ES-I3 (cell line): ENCODE data around the gene C13orf46.

Experiments
- H3K36me3 ChIP-seq: 2 replicates; pipeline ENCODE4 v1.6.1; 2013; ENCODE audit warnings: mild to moderate bottlenecking, low read length, control low read depth, moderate library complexity; ENCODE audit not compliant: insufficient read depth
- H3K4me1 ChIP-seq: 2 replicates; pipeline ENCODE4 v1.6.1; 2013; ENCODE audit warnings: mild to moderate bottlenecking, control low read depth, low read length; ENCODE audit not compliant: insufficient read depth
- H3K9ac ChIP-seq: 2 replicates; pipeline ENCODE4 v1.6.1; 2013; ENCODE audit warnings: low read depth, mild to moderate bottlenecking, low read length, moderate library complexity
- H3K9me3 ChIP-seq: 2 replicates; pipeline ENCODE4 v1.6.1; 2013; ENCODE audit warnings: mild to moderate bottlenecking, low read length, moderate library complexity; ENCODE audit not compliant: control insufficient read depth, insufficient read depth

C13orf46 gene

GRCh38 chr13:113952151-113952982, 21.5 kb downstream of the C13orf46 start:
- no peaks in the 10 kb centered on the region for H3K36me3 ChIP-seq

GRCh38 chr13:113951246-113951999, 22.5 kb downstream of the C13orf46 start:
- Histone ChIP-seq H3K36me3 (no peaks in the 10 kb centered on the region), H3K9me3 (no peaks in the 10 kb centered on the region), H3K4me1 (no peaks in the 10 kb centered on the region), H3K9ac (no peak overlapping the region)

More at GRCh38 chr13:113952151-113952982, 21.5 kb downstream of the C13orf46 start:
- Histone ChIP-seq H3K9me3 (no peaks in the 10 kb centered on the region), H3K4me1 (no peaks in the 10 kb centered on the region), H3K9ac (no peak overlapping the region)

GRCh38 chr13:113950451-113951245, 23.2 kb downstream of the C13orf46 start:
- Histone ChIP-seq H3K36me3 (no peaks in the 10 kb centered on the region), H3K4me1 (no peaks in the 10 kb centered on the region), H3K9me3 (no peaks in the 10 kb centered on the region), H3K9ac (no peak overlapping the region)

GRCh38 chr13:113949546-113949945, 24.3 kb downstream of the C13orf46 start:
- no peak overlapping the region for H3K9ac ChIP-seq
- no peaks in the 10 kb centered on the region for H3K4me1 ChIP-seq
- no peaks in the 10 kb centered on the region for H3K9me3 ChIP-seq
- no peaks in the 10 kb centered on the region for H3K36me3 ChIP-seq

GRCh38 chr13:113948034-113948742, 25.7 kb downstream of the C13orf46 start:
- Histone ChIP-seq H3K9ac (no peak overlapping the region), H3K36me3 (no peaks in the 10 kb centered on the region), H3K9me3 (no peaks in the 10 kb centered on the region), H3K4me1 (no peaks in the 10 kb centered on the region)

GRCh38 chr13:113947311-113948033, 26.4 kb downstream of the C13orf46 start:
- Histone ChIP-seq H3K36me3 (no peaks in the 10 kb centered on the region), H3K9me3 (no peaks in the 10 kb centered on the region), H3K9ac (no peak overlapping the region), H3K4me1 (no peaks in the 10 kb centered on the region)

- Histone ChIP-seq H3K9me3 (no peaks in the 10 kb centered on the region), H3K36me3 (no peaks in the 10 kb centered on the region), H3K4me1 (no peaks in the 10 kb centered on the region), H3K9ac (no peak overlapping the region)
These were observed 27.3 kb downstream of the C13orf46 start for GRCh38 chr13:113946409-113947181.

- no peak overlapping the region for H3K9ac ChIP-seq
- no peaks in the 10 kb centered on the region for H3K4me1 ChIP-seq
- H3K9me3 ChIP-seq, result no peaks in the 10 kb centered on the region
- no peaks in the 10 kb centered on the region for H3K36me3 ChIP-seq
These were observed 27.9 kb downstream of the C13orf46 start for GRCh38 chr13:113945857-113946408.

GRCh38 chr13:113943821-113944565, 29.9 kb downstream of the C13orf46 start:
- Histone ChIP-seq H3K4me1 (no peaks in the 10 kb centered on the region), H3K36me3 (no peaks in the 10 kb centered on the region)

GRCh38 chr13:113942591-113943103, 31.2 kb downstream of the C13orf46 start:
- H3K9ac ChIP-seq, result no peak overlapping the region

More at GRCh38 chr13:113943821-113944565, 29.9 kb downstream of the C13orf46 start:
- no peaks in the 10 kb centered on the region for H3K9me3 ChIP-seq
- no peak overlapping the region for H3K9ac ChIP-seq

GRCh38 chr13:113941571-113942191, 32.2 kb downstream of the C13orf46 start:
- Histone ChIP-seq H3K4me1 (no peaks in the 10 kb centered on the region), H3K9me3 (no peaks in the 10 kb centered on the region), H3K9ac (no peak overlapping the region), H3K36me3 (no peaks in the 10 kb centered on the region)

More at GRCh38 chr13:113942591-113943103, 31.2 kb downstream of the C13orf46 start:
- Histone ChIP-seq H3K36me3 (no peaks in the 10 kb centered on the region), H3K4me1 (no peaks in the 10 kb centered on the region), H3K9me3 (no peaks in the 10 kb centered on the region)

GRCh38 chr13:113939944-113940297, 34.0 kb downstream of the C13orf46 start:
- Histone ChIP-seq H3K4me1 (peaks cover 7% of the 10 kb centered on the region), H3K36me3 (no peaks in the 10 kb centered on the region), H3K9me3 (no peaks in the 10 kb centered on the region), H3K9ac (no peak overlapping the region)
